Thymus (tissue), 11 donors: ENCODE results near the gene CRB2. TPM values are rescaled to one million over a fixed set of nuclear protein-coding genes. Genes with fewer than 3 reads are reported as not detected.
A peak's percentile ranks its signal among the peaks of the same experiment; 100 is the strongest.

ENCODE experiments used
- DNase-seq, 9 donors: peaks; one replicate each; pipeline ENCODE4 v3.0.0-alpha.2; 2013; ENCODE audit warnings: low spot score in 9 of 9, low read depth in 6 of 9, missing footprints in 1 of 9
- H3K27ac ChIP-seq, 2 donors: one replicate each; pipeline ENCODE4 v1.5.1; 2013; ENCODE audit warnings: control low read depth in 1 of 2, low read depth in 1 of 2, low read length in 1 of 2, mild to moderate bottlenecking in 1 of 2, moderate library complexity in 1 of 2
- H3K27me3 ChIP-seq, 2 donors: one replicate each; pipeline ENCODE4 v1.5.1; 2013; ENCODE audit warnings: low read length in 1 of 2; ENCODE audit not compliant: control insufficient read depth in 2 of 2, insufficient read depth in 1 of 2
- H3K36me3 ChIP-seq, 2 donors: one replicate each; pipeline ENCODE4 v1.5.1; 2013; ENCODE audit warnings: low read length in 1 of 2, mild to moderate bottlenecking in 1 of 2, moderate library complexity in 1 of 2; ENCODE audit not compliant: control insufficient read depth in 2 of 2, insufficient read depth in 2 of 2
- H3K4me1 ChIP-seq, 2 donors: one replicate each; pipeline ENCODE4 v1.5.1; 2013; ENCODE audit warnings: low read length in 2 of 2; ENCODE audit not compliant: control insufficient read depth in 2 of 2, insufficient read depth in 2 of 2
- H3K4me3 ChIP-seq, 2 donors: one replicate each; pipeline ENCODE4 v1.5.1; 2013; ENCODE audit warnings: low read length in 2 of 2, control low read depth in 1 of 2, mild to moderate bottlenecking in 1 of 2
- H3K9me3 ChIP-seq, 2 donors: one replicate each; pipeline ENCODE4 v1.5.1; 2013; ENCODE audit warnings: low read length in 1 of 2, mild to moderate bottlenecking in 1 of 2; ENCODE audit not compliant: control insufficient read depth in 2 of 2, insufficient read depth in 1 of 2
- WGBS: extraction: QIAGEN DNeasy Blood & Tissue Kit; methylation state at CpG from one replicate; pipeline ENCODE4 v1.1.7; 2013; 5-methylcytosine and 5-hydroxymethylcytosine counted together
- polyA plus RNA-seq: library from polyadenylated mRNA; stranded (reverse); fragments of 200-250 nt; gene quantifications from one replicate; pipeline ENCODE4 v1.2.3, GENCODE V29; 2013
- total RNA-seq: library from RNA; stranded (reverse); fragments of 120-200 nt; gene quantifications from one replicate; pipeline ENCODE4 v1.2.4, GENCODE V29; 2013
- donor health status: healthy.

CRB2 gene
- total and polyA plus RNA-seq, 2 donors, result 0.21 to 0.61 TPM

DNA sequence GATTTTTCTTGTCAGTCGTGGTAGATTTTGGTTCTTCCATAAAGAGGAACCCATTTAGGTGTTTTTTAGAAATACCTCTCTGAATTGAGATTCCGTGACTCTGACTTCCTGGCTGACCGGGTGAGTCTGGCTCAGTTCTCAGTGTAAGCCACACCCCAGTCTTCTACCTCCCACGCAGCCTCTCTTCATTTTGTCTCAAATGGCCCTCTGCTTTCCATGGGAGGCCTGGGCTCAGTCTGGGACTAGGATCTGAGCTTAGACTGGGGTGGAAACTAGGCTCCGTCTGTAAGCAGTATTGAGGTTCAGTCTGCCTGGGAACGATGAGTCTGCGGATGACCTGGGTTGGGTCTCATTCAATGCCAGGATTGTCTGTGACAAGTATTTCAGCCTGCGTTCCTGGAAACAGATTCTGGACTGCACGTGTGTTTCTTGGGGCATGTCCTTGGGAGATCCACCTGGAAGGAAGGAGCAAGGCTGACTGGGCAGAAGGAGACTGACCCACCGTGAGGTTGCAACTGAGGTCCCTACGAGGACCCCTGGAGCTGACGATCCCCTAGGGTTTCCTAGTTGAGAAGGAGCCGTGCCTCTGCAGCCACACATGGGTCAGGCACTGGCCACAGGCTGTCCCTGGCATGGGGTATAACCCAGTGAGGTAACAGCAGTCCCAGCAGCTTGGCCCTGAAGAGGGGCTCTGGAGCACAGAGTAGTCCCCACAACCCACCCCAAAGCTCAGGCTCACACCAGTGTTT, 12.4 kb upstream of the CRB2 start:
- H3K27me3 ChIP-seq, result no peaks in the 10 kb centered on the region
- no peak for DNase-seq
- peak overlapping the region in 1 of 2 donors; percentile 25 for H3K27ac ChIP-seq
- 86% methylated on average over 13 of the region's 13 CpGs for WGBS
- no peaks in the 10 kb centered on the region for H3K36me3 ChIP-seq
- H3K9me3 ChIP-seq, result no peaks in the 10 kb centered on the region
- H3K4me1 ChIP-seq, result peaks cover 15 to 40% of the 10 kb centered on the region in 2 donors
- H3K4me3 ChIP-seq, result no peak overlapping the region

DNA sequence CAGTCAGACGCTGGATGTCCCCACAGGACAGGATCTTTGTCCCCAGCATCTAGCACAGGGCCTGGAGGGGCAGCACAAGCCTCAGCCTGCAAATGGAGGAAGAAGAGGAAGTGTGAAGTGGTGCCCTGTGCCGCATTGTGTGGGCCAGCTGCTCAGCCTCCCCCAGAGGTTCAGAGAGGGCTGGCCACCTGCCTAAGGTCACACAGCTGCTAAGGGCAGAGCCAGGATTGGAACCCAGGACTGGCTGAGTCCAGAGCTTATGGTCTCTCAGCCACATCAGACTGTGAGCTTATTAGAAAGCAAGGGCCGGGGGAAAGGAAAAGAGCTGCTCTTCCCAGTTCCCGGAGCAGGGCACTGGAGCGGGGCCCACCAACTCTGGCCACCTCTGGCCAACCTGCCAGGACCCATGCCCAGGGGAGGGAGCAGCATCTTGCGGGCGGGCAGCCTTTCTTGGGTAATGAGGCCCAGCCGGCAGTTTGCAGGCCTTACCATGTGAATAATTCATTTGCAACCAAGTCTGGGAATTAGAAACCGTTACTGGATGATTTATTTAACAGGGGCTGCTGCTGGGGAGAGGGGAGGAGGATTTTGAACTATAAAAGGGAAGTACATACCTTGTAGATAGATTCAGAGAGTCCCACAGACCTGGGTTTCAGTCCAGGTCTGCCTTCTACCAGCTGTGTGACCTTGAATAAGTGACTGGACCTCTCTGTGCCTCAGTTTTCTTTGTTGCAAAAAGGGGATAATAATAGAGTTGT, 11.6 kb upstream of the CRB2 start:
- no peak overlapping the region for H3K27ac ChIP-seq

DNA sequence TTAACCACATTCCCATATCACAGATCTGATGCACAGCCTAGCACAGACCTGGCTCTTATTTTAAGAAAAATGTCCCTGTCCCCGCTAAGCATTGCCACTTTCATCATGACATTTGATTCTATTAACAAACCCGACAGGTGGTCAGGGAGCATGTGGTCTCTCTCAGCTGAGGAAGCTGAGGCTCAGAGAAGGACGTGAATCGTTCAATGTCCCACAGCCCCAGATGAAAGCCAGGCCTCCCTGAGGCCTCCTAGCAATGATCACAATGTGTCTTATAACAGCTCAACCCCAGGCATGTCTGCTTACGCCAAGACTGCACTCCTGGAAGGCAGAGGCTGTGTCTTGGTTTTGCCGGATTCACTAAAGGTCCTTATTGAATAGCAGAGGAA, 10.4 kb upstream of the CRB2 start:
- Histone ChIP-seq H3K9me3 (no peaks in the 10 kb centered on the region), H3K4me1 (peaks cover 4 to 25% of the 10 kb centered on the region in 2 donors), H3K27me3 (no peaks in the 10 kb centered on the region), H3K4me3 (no peak overlapping the region), H3K36me3 (no peaks in the 10 kb centered on the region), H3K27ac (no peak overlapping the region)
- no peak for DNase-seq
- 73% methylated on average over 6 of the region's 6 CpGs for WGBS

More for the DNA sequence above, 11.6 kb upstream of the CRB2 start:
- Histone ChIP-seq H3K27me3 (no peaks in the 10 kb centered on the region), H3K36me3 (no peaks in the 10 kb centered on the region), H3K4me1 (peaks cover 12 to 32% of the 10 kb centered on the region in 2 donors), H3K4me3 (no peak overlapping the region), H3K9me3 (no peaks in the 10 kb centered on the region)
- no peak for DNase-seq
- WGBS, result 98% methylated on average over 9 of the region's 9 CpGs

DNA sequence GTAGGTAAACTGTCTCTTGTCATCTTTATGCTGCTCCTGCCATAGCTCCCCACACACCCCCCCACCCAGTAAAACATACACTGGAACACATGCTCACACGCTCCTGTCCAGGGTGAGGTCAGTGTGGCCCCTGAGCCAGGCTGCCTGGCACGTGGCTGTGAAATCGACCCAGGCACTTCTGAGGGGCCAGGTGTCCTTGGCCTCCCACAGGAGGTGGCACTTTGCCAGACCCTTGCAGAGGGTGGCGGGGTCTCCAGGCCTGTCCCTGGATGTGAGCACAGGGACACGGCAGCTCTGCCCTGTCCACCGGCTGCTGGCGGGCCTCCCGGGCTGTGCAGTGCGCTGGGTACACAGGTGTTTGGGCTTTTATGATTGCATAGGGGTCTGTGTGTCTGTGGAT, 10.0 kb upstream of the CRB2 start:
- no peak overlapping the region for H3K27ac ChIP-seq
- WGBS, result 83% methylated on average over 9 of the region's 9 CpGs

GRCh38 chr9:123346826-123347225, 9.2 kb upstream of the CRB2 start:
- peaks cover 0 to 14% of the 10 kb centered on the region in 2 donors for H3K4me1 ChIP-seq
- no peak overlapping the region for H3K4me3 ChIP-seq
- H3K27me3 ChIP-seq, result no peaks in the 10 kb centered on the region
- WGBS, result over 99% methylated on average over 3 of the region's 3 CpGs
- H3K36me3 ChIP-seq, result no peaks in the 10 kb centered on the region
- DNase-seq, result no peak
- no peak overlapping the region for H3K27ac ChIP-seq
- H3K9me3 ChIP-seq, result no peaks in the 10 kb centered on the region

More for the DNA sequence above, 10.0 kb upstream of the CRB2 start:
- Histone ChIP-seq H3K4me1 (peaks cover 1 to 20% of the 10 kb centered on the region in 2 donors), H3K36me3 (no peaks in the 10 kb centered on the region), H3K27me3 (no peaks in the 10 kb centered on the region), H3K9me3 (no peaks in the 10 kb centered on the region), H3K4me3 (no peak overlapping the region)
- DNase-seq, result no peak

DNA sequence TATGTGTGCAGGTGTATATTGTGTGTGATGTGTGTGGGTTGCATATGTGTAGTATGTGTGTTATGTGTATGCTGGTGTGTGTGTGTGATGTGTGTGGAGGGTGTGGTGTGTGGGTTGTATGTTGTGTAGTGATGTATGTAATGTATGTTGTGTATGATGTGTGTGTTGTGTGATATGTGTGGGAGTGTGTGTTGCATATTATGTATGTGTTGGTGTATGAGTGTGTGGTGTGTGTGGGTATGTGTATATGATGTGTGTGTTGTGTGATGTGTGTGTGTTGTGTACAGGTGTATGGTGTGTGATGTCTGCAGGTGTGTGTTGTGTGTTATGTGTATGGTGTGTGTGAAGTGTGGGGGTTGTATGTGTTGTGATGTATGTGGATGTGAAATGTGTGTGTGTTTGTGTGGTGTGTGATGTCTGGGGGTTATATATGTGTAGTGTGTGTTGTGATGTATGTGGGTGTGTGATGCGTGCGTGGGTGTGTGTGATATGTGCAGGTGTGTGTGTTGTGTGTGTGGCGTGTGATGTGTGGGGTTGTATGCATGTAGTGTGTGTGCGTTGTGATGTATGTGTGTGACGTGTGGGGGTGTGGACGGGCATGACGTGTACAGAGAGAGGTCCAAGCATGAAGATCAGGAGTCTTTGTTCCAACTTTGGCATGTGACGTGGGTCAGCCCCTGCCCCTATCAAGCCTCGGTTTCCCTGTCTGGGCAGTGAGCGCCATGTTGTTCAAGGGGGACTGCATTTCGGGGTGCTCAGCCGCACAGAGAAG, 8.5 kb upstream of the CRB2 start:
- no peaks in the 10 kb centered on the region for H3K36me3 ChIP-seq
- H3K4me3 ChIP-seq, result no peak overlapping the region
- H3K4me1 ChIP-seq, result peaks cover 0 to 14% of the 10 kb centered on the region in 2 donors
- 95% methylated on average over 12 of the region's 12 CpGs for WGBS
- H3K27me3 ChIP-seq, result no peaks in the 10 kb centered on the region
- no peaks in the 10 kb centered on the region for H3K9me3 ChIP-seq
- no peak for DNase-seq
- H3K27ac ChIP-seq, result no peak overlapping the region

DNA sequence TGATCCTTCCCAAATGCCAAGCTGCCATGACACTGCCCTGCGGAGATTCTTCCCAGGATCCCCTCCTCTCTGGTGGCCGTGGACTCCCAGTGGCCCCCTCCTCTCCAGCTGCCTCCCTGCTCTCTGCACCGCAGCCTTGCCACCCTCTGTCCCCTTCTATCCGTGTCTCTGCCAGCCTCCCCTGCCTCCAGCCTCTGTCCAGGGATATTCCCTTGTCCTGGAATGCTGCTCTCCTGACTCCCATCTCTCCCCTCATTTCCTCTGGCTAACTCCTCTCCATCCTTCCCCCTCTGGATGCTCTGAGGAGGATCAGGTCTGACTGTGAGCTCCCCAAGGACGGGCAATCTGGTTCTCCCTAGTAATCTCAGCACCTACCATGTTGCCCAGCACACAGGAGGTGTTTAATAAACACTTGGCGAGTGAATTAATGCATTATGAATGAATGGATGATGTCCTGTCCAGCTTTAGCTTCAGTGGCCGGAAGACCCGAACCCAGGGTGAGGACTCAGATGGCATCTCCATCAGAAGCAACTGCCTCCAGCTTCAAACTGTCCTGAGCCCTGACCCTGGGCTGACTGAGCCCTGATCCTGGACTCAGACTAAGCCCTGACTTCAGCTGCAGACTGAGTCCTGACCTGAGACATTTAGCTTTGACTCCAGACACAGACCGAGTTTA, 7.5 kb upstream of the CRB2 start:
- Histone ChIP-seq H3K27ac (no peak overlapping the region), H3K27me3 (peaks cover 0 to 9% of the 10 kb centered on the region in 2 donors), H3K9me3 (no peaks in the 10 kb centered on the region), H3K36me3 (no peaks in the 10 kb centered on the region), H3K4me3 (no peak overlapping the region), H3K4me1 (peaks cover 0 to 14% of the 10 kb centered on the region in 2 donors)
- DNase-seq, result no peak
- 93% methylated on average over 9 of the region's 9 CpGs for WGBS

DNA sequence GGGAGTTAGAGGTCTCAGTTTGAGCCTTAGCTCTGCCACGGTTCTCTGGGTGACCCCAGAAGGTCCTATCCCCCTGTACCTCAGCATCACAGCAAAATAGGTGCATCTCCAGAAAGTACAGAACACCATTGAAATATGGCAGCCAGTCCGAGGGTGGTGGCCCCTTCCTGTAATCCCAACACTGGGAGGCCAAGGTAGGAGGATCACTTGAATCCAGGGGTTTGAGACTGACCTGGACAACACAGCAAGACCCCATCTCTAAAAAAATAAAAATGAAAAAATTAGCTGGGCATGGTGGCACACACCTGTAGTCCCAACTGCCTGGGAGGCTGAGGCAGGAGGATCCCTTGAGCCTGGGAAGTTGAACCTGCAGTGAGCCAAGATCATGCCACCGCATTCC, 7.0 kb upstream of the CRB2 start:
- Histone ChIP-seq H3K4me1 (peaks cover 0 to 12% of the 10 kb centered on the region in 2 donors), H3K36me3 (no peaks in the 10 kb centered on the region), H3K4me3 (no peak overlapping the region), H3K9me3 (no peaks in the 10 kb centered on the region), H3K27ac (no peak overlapping the region), H3K27me3 (peaks cover 0 to 15% of the 10 kb centered on the region in 2 donors)
- DNase-seq, result no peak
- WGBS, result 65% methylated on average over 3 of the region's 3 CpGs
